B cell (primary cell): Measurements from ENCODE around the gene STX1A. TPM values are rescaled to one million over a fixed set of nuclear protein-coding genes. Genes with fewer than 3 reads are reported as not detected.
"Not testable (repeated sequence)": the region's sequence is repeated elsewhere in the genome, so short reads cannot be mapped to it uniquely, and the experiment has no call there.

ENCODE experiments used
- ATAC-seq: fragments of 200-7000 bp; cut with Tn5 transposase; one replicate; pipeline ENCODE4 v1.10.0; 2021; ENCODE audit warnings: low read depth, mild to moderate bottlenecking, moderate number of reproducible peaks, moderate library complexity
- CTCF ChIA-PET: fragments of 350-600 bp; sonication (Branson Sonifier 250); formaldehyde crosslinking; loops from one replicate; lab custom pipeline; 2021; ENCODE audit warnings: antibody characterized with exemption, inconsistent platforms; lab: Charles Lee
- POLR2A ChIA-PET: fragments of 350-600 bp; sonication (Branson Sonifier 250); formaldehyde crosslinking; loops from one replicate; lab custom pipeline; 2021; ENCODE audit warnings: antibody characterized with exemption; lab: Charles Lee
- DNase-seq: peaks from one replicate; pipeline ENCODE4 v3.0.0; 2013
- H2AFZ ChIP-seq: 2 replicates; pipeline ENCODE4 v1.6.1; 2012; ENCODE audit warnings: mild to moderate bottlenecking, low read depth, low read length; ENCODE audit not compliant: insufficient read depth, poor library complexity, severe bottlenecking
- H3K27ac ChIP-seq, 2 donors: 1 replicate in 1 of 2; 2 replicates in 1 of 2; pipeline ENCODE4 v1.5.1; 2012 to 2013; ENCODE audit warnings: low read length in 2 of 2, mild to moderate bottlenecking in 2 of 2, moderate library complexity in 1 of 2
- H3K27me3 ChIP-seq, 4 experiments: fragments of 200-600 bp in 1 of 4; sonication (generic) in 1 of 4; replicated peaks in 1 of 4; 1 replicate in 2 of 4; 2 replicates in 2 of 4; pipeline versions ENCODE4 v1.6.1 to v1.7.0; 2013 to 2016; ENCODE audit warnings: low read length in 3 of 4, mild to moderate bottlenecking in 2 of 4, mixed read lengths in 1 of 4, moderate library complexity in 1 of 4; ENCODE audit not compliant: insufficient read depth in 4 of 4, control insufficient read depth in 3 of 4; ENCODE audit errors: control extremely low read depth in 1 of 4
- H3K36me3 ChIP-seq, 2 experiments: replicated peaks in 1 of 2; 1 replicate in 1 of 2; 2 replicates in 1 of 2; pipeline versions ENCODE4 v1.6.1 to v1.7.1; 2013; ENCODE audit warnings: low read length in 1 of 2; ENCODE audit not compliant: insufficient read depth in 2 of 2, control insufficient read depth in 1 of 2; ENCODE audit errors: control extremely low read depth in 1 of 2, extremely low read depth in 1 of 2
- H3K4me1 ChIP-seq, 2 donors: fragments of 200-600 bp in 1 of 2; sonication (generic) in 1 of 2; 1 replicate in 1 of 2; 2 replicates in 1 of 2; pipeline versions ENCODE4 v1.5.1 to v1.6.1; 2013 to 2017; ENCODE audit warnings: low read length in 2 of 2; ENCODE audit not compliant: control insufficient read depth in 2 of 2, insufficient read depth in 2 of 2
- H3K4me2 ChIP-seq: replicated peaks from 2 replicates; pipeline ENCODE3; 2012; ENCODE audit warnings: mild to moderate bottlenecking, low read depth, low read length; ENCODE audit not compliant: poor library complexity, severe bottlenecking
- H3K4me3 ChIP-seq, 5 experiments: fragments of 200-600 bp in 1 of 5; sonication (generic) in 1 of 5; 1 replicate in 3 of 5; 2 replicates in 2 of 5; pipeline versions ENCODE4 v1.5.1 to v1.7.0; 2011 to 2016; ENCODE audit warnings: low read length in 4 of 5, mild to moderate bottlenecking in 4 of 5, low read depth in 2 of 5, control low read depth in 1 of 5, moderate library complexity in 1 of 5; ENCODE audit not compliant: insufficient read depth in 1 of 5; ENCODE audit errors: control extremely low read depth in 1 of 5, extremely low read depth in 1 of 5
- H3K79me2 ChIP-seq: fragments of 200-600 bp; sonication (generic); one replicate; pipeline ENCODE4 v1.6.0; 2016; ENCODE audit warnings: low read length; ENCODE audit not compliant: control insufficient read depth, insufficient read depth
- H3K9ac ChIP-seq: fragments of 200-600 bp; sonication (generic); 2 replicates; pipeline ENCODE4 v1.6.1; 2017; ENCODE audit warnings: mild to moderate bottlenecking, low read length, moderate library complexity
- H3K9me3 ChIP-seq, 3 donors: one replicate each; pipeline versions ENCODE4 v1.6.1 to v1.7.1; 2013; ENCODE audit warnings: low read length in 2 of 3; ENCODE audit not compliant: control insufficient read depth in 2 of 3, insufficient read depth in 1 of 3; ENCODE audit errors: control extremely low read depth in 1 of 3
- H4K20me1 ChIP-seq: 2 replicates; pipeline ENCODE4 v1.6.0; 2012; ENCODE audit warnings: mild to moderate bottlenecking, low read length; ENCODE audit not compliant: insufficient read depth, control insufficient read depth, poor library complexity, severe bottlenecking
- H3K27ac Mint-ChIP-seq: one replicate; pipeline ENCODE4 v1.8.0; 2021; ENCODE audit warnings: mixed read lengths
- H3K27me3 Mint-ChIP-seq: one replicate; pipeline ENCODE4 v1.8.0; 2021; ENCODE audit warnings: mixed read lengths
- H3K4me1 Mint-ChIP-seq: one replicate; pipeline ENCODE4 v1.8.0; 2021; ENCODE audit warnings: mixed read lengths
- H3K4me3 Mint-ChIP-seq: one replicate; pipeline ENCODE4 v1.8.0; 2021; ENCODE audit warnings: mixed read lengths
- H3K9me3 Mint-ChIP-seq: one replicate; pipeline ENCODE4 v1.8.0; 2022; ENCODE audit warnings: mixed read lengths; ENCODE audit not compliant: insufficient read depth
- EZH2 ChIP-seq: IDR thresholded peaks from 2 replicates; pipeline ENCODE4 v1.6.1; 2012; ENCODE audit warnings: borderline replicate concordance, low read depth, mild to moderate bottlenecking, moderate library complexity, low read length; ENCODE audit not compliant: insufficient read depth, poor library complexity, severe bottlenecking
- WGBS: methylation state at CpG from one replicate; pipeline ENCODE4 v1.1.5; 2013; ENCODE audit warnings: missing lambda C conversion rate; ENCODE audit not compliant: insufficient coverage; 5-methylcytosine and 5-hydroxymethylcytosine counted together
- intact Hi-C: fragments of 100-400 bp; cut with micrococcal nuclease; formaldehyde crosslinking; loops from one replicate; pipeline ENCODE4 v1.10.0; 2022
- polyA plus RNA-seq: library from polyadenylated mRNA; depleted of rRNA; stranded (reverse); fragments of >200 nt; gene quantifications from 2 replicates; pipeline ENCODE4 v1.2.3, GENCODE V29; 2012
- total RNA-seq, 2 donors: library from RNA; stranded (reverse); fragments of 120-200 nt in 1 of 2; gene quantifications; 1 replicate in 1 of 2; 2 replicates in 1 of 2; pipeline versions ENCODE4 v1.2.3 to v1.2.4, GENCODE V29; 2013 to 2022
- TF ChIP-seq, protein P1 (sequence below): fragments of 200-600 bp; IDR thresholded peaks from one replicate; pipeline ENCODE4 v1.8.0; 2022; ENCODE audit warnings: antibody characterized with exemption, mild to moderate bottlenecking

STX1A gene
- total and polyA plus RNA-seq, 2 donors (not counting 1 experiment from before 2014, with no cell fraction given): 3.1 to 9.6 TPM

DNA sequence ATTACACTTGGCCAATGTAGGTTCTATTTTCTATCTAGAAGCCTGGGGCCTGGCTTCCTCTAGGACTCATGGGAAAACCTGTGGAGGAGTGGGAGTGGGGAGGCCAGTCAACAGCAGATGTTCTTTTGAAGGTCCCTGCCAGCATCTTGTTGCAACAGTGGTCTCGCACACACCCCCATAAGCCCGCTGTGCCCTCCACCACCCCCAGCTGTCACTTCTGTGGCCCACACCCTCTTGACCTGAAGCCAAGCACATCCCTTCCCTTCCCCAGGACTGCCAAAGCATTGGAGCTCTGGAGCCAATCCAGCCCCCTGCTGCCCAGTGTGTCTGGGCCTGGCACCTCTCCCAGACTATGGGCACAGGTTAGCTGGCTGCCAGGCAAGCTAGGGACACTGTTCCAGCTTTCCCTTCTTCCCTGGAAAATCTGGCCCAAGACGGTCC lies 1.9 kb upstream of the STX1A start:
- ChIA-PET CTCF (interaction anchor here (1.1 to 6.4 kb wide), 2 partner anchors 14 to 115 kb away, joined by 3 to 93 read pairs; no protein-coding TSS in a partner anchor), POLR2A (no interaction called here)
- peaks cover 0 to 11% (median 0%) of the 10 kb centered on the region in 3 donors for H3K9me3 ChIP-seq
- no peaks in the 10 kb centered on the region for H3K36me3 ChIP-seq
- H3K9me3 Mint-ChIP-seq: no peaks in the 10 kb centered on the region
- peak overlapping the region; percentile 67 for H3K4me3 Mint-ChIP-seq
- peak overlapping the region; percentile 37 for H3K27ac Mint-ChIP-seq
- peaks cover 19% of the 10 kb centered on the region for H3K27me3 Mint-ChIP-seq
- peaks cover 25 to 29% of the 10 kb centered on the region in 2 donors for H3K4me1 ChIP-seq
- peaks cover 12% of the 10 kb centered on the region for H4K20me1 ChIP-seq
- H3K27ac ChIP-seq: no peak overlapping the region
- ATAC-seq: no peak
- 93% methylated on average over 3 of the region's 3 CpGs for WGBS
- H3K27me3 ChIP-seq: peaks cover 0 to 49% (median 22%) of the 10 kb centered on the region in 4 experiments
- TF ChIP-seq, protein P1, sequence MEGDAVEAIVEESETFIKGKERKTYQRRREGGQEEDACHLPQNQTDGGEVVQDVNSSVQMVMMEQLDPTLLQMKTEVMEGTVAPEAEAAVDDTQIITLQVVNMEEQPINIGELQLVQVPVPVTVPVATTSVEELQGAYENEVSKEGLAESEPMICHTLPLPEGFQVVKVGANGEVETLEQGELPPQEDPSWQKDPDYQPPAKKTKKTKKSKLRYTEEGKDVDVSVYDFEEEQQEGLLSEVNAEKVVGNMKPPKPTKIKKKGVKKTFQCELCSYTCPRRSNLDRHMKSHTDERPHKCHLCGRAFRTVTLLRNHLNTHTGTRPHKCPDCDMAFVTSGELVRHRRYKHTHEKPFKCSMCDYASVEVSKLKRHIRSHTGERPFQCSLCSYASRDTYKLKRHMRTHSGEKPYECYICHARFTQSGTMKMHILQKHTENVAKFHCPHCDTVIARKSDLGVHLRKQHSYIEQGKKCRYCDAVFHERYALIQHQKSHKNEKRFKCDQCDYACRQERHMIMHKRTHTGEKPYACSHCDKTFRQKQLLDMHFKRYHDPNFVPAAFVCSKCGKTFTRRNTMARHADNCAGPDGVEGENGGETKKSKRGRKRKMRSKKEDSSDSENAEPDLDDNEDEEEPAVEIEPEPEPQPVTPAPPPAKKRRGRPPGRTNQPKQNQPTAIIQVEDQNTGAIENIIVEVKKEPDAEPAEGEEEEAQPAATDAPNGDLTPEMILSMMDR: no peak
- TF ChIP-seq EZH2: no peak
- H3K79me2 ChIP-seq: no peaks in the 10 kb centered on the region
- H3K4me1 Mint-ChIP-seq: peaks cover 20% of the 10 kb centered on the region
- H3K9ac ChIP-seq: no peak overlapping the region
- no peak for DNase-seq
- no peak overlapping the region for H3K4me2 ChIP-seq
- no peak overlapping the region for H2AFZ ChIP-seq
- no peak overlapping the region for H3K4me3 ChIP-seq
- intact Hi-C loops: no loop called here

DNA sequence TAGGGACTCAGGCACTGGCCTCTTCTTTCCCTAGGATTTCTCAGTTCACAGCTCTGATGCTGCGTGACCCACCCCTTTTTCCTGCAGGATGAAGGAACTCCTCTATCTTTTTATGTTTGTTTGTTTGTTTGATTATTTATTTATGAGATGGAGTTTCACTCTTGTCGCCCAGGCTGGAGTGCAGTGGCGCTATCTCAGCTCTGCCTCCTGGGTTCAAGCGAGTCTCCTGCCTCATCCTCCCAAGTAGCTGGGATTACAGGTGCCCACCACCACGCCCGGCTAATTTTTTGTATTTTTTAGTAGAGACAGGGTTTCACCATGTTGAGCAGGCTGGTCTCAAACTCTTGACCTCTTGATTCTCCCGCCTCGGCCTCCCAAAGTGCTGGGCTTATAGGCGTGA lies 974 bp upstream of the STX1A start:
- H3K27ac ChIP-seq: not testable (repeated sequence)
- peaks cover 25 to 31% of the 10 kb centered on the region in 2 donors for H3K4me1 ChIP-seq
- H3K27me3 Mint-ChIP-seq: peaks cover 27% of the 10 kb centered on the region

More for the DNA sequence above, 974 bp upstream of the STX1A start:
- H3K36me3 ChIP-seq, H3K9ac ChIP-seq, H3K4me2 ChIP-seq, H3K9me3 Mint-ChIP-seq, ATAC-seq, H2AFZ ChIP-seq, H3K4me3 ChIP-seq, H3K79me2 ChIP-seq, DNase-seq, H3K27ac Mint-ChIP-seq, intact Hi-C loops: not testable (repeated sequence)
- CTCF ChIA-PET: interaction anchor here (1.2 to 1.6 kb wide), 3 partner anchors 12 to 113 kb away, joined by 5 to 6 read pairs (median 5); partner anchors contain the start of gene ABHD11
- Histone ChIP-seq H3K27me3 (peaks cover 0 to 53% (median 24%) of the 10 kb centered on the region in 4 experiments), H3K9me3 (peaks cover 0 to 11% (median 0%) of the 10 kb centered on the region in 3 donors), H4K20me1 (peaks cover 12% of the 10 kb centered on the region)
- POLR2A ChIA-PET: interaction anchor here (0.7 to 0.9 kb wide), 2 partner anchors 12 to 122 kb away, joined by 5 read pairs; no protein-coding TSS in a partner anchor
- H3K4me3 Mint-ChIP-seq: peak overlapping the region; percentile 82
- H3K4me1 Mint-ChIP-seq: peaks cover 20% of the 10 kb centered on the region
- 85% methylated on average over 4 of the region's 9 CpGs for WGBS
